Measurements from ENCODE around the gene NRBP1.

GRCh38 chr2:27422958-27423357, 5.5 kb upstream of the NRBP1 start:
- TF ChIP-seq CTCF (IDR thresholded peaks at IDR 0.05 in 4 of 5, conservative IDR thresholded peaks at IDR 0.05 in 1 of 5), result no peak
- no peak for TF ChIP-seq POLR2A (IDR thresholded peaks at IDR 0.05)
